Measurements from ENCODE around the gene TEX29. TPM values are rescaled to one million over a fixed set of nuclear protein-coding genes. Genes with fewer than 3 reads are reported as not detected.

Gene TEX29
- total and polyA plus RNA-seq, 9 of the 15 experiments (the other 6 are each of a cell fraction or from before 2014, with no cell fraction given) = 0.11 TPM; not detected in 7

DNA sequence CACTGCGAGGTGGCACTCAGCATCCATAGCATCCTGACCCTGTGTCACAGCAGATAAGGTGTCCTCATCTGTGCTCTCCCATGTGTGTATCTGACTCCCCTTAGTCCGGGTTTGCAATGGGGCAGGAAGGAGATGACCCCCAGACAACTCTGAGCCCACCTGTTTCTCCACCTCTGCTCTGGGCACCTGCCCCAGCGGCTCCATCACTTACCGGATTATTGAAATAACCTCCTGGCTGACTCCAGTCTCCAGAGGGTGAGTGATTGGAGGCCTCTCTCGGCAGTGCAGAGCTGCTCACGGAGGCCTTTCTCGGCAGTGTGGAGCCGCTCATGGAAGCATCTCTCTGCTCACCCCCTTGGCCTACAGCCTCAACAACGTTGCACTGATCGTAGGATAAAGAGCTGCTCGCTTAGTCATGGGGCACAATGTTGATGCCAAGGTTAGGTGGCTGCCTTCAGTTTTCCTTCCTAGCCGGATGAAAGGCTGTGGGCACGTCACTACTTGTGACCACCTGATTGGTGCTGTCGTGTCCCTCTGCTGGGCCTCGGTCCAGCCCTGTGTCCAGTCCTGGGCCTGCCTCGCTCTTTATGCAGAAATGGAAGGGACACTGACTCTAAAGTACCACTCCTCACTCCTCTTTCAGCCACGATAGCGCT, 67.6 kb downstream of the TEX29 start:
- Histone ChIP-seq H3K4me3 (no peak overlapping the region), H3K36me3 (ENCODE audit: control insufficient read depth, insufficient read depth, low read length) (no peaks in the 10 kb centered on the region), H3K79me2 (ENCODE audit: control insufficient read depth, insufficient read depth, low read length) (no peaks in the 10 kb centered on the region), H3K4me1 (replicated peaks in 1 of 2; ENCODE audit: control insufficient read depth in 2 of 2, insufficient read depth in 2 of 2, low read length in 2 of 2) (no peaks in the 10 kb centered on the region), H4K20me1 (replicated peaks; ENCODE audit: control insufficient read depth, insufficient read depth, low read length) (no peaks in the 10 kb centered on the region), H3K9me3 (replicated peaks; ENCODE audit: control insufficient read depth, insufficient read depth, low read depth, low read length) (no peaks in the 10 kb centered on the region), H3K27ac (ENCODE audit: extremely low read depth, low read depth, low read length) (no peak overlapping the region), H3K4me2 (ENCODE audit: insufficient read depth, low read length) (no peak overlapping the region), H3K9me1 (ENCODE audit: control insufficient read depth, insufficient read depth, low read length) (no peaks in the 10 kb centered on the region), H2AFZ (ENCODE audit: low read depth, low read length) (no peak overlapping the region), H3K27me3 (ENCODE audit: control insufficient read depth in 2 of 2, insufficient read depth in 2 of 2, low read length in 2 of 2) (peaks cover 3 to 49% of the 10 kb centered on the region in 2 experiments; a peak in 3 of 5 replicates), H3K9ac (ENCODE audit: insufficient read depth in 1 of 2, low read depth in 2 of 2, low read length in 2 of 2) (no peak overlapping the region)
- no peak for ATAC-seq
- WGBS (ENCODE audit: insufficient coverage, low coverage, missing lambda C conversion rate) = 2% methylated on average over 18 of the region's 18 CpGs
- in situ Hi-C loops (cut with MboI) = no loop called here
- no peak for DNase-seq (ENCODE audit: extremely low read depth in 1 of 4, low spot score in 3 of 4)
- ChIA-PET POLR2A (no interaction called here), CTCF (ENCODE audit: low intra/inter-chr PET ratio) (interaction anchor here (0.8 kb wide), 1 partner anchor 69 kb away, joined by 3 read pairs; no protein-coding TSS in a partner anchor)
- no TSS peak for BruUV-seq (replicated peaks)
- no peak for TF ChIP-seq STAT5B (CRISPR knock-in tag; IDR thresholded peaks at IDR 0.05)
- intact Hi-C loops (cut with micrococcal nuclease) = no loop called here
- no peak for FAIRE-seq

DNA sequence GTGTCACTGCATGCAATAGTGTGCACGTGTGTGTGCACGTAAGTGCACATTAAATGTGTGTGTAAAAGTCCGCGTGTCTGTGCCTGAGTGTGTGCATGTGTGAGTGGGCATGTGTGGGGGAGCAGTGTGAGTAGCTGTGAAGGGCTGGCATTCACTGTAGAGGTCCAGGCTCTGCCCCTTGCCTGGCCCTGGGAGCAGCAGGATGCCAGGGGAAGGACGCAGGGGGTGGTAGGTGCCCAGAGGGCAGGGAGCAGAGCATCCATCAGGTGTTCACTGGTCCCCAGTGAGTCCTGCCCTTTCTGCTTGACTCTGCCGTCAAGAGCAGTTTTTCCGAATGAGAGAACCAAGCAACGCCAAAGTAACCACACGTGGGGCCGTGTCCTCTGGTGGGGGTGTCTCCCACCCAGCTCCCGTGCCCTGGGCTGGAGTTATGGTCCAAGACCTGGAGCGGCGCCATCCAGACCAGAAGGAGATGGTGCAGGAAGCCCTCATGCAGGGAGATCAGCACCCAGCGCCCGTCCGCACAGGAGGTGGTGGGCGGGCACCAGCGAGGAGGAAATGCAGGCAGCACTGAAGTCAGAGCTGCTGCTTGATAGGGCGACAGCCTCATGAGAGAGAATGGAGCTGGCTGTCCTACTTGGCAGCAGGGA, 68.5 kb downstream of the TEX29 start:
- in situ Hi-C loops (cut with MboI) = no loop called here
- DNase-seq (ENCODE audit: extremely low read depth in 1 of 4, low spot score in 3 of 4) (no peak), FAIRE-seq (no peak), ATAC-seq (no peak)
- Histone ChIP-seq H2AFZ (ENCODE audit: low read depth, low read length) (no peak overlapping the region), H3K9ac (ENCODE audit: insufficient read depth in 1 of 2, low read depth in 2 of 2, low read length in 2 of 2) (no peak overlapping the region), H3K27ac (ENCODE audit: extremely low read depth, low read depth, low read length) (no peak overlapping the region), H3K27me3 (ENCODE audit: control insufficient read depth in 2 of 2, insufficient read depth in 2 of 2, low read length in 2 of 2) (peaks cover 3 to 56% of the 10 kb centered on the region in 2 experiments; a peak in 3 of 5 replicates), H3K4me3 (no peak overlapping the region), H4K20me1 (replicated peaks; ENCODE audit: control insufficient read depth, insufficient read depth, low read length) (no peaks in the 10 kb centered on the region), H3K4me1 (replicated peaks in 1 of 2; ENCODE audit: control insufficient read depth in 2 of 2, insufficient read depth in 2 of 2, low read length in 2 of 2) (no peaks in the 10 kb centered on the region), H3K9me3 (replicated peaks; ENCODE audit: control insufficient read depth, insufficient read depth, low read depth, low read length) (no peaks in the 10 kb centered on the region), H3K36me3 (ENCODE audit: control insufficient read depth, insufficient read depth, low read length) (no peaks in the 10 kb centered on the region), H3K9me1 (ENCODE audit: control insufficient read depth, insufficient read depth, low read length) (no peaks in the 10 kb centered on the region), H3K4me2 (ENCODE audit: insufficient read depth, low read length) (no peak overlapping the region), H3K79me2 (ENCODE audit: control insufficient read depth, insufficient read depth, low read length) (no peaks in the 10 kb centered on the region)
- intact Hi-C loops (cut with micrococcal nuclease) = no loop called here
- 0% methylated on average over 11 of the region's 19 CpGs for WGBS (ENCODE audit: insufficient coverage, low coverage, missing lambda C conversion rate)
- ChIA-PET CTCF (ENCODE audit: low intra/inter-chr PET ratio) (interaction anchor here (0.8 kb wide), 1 partner anchor 68 kb away, joined by 3 read pairs; no protein-coding TSS in a partner anchor), POLR2A (interaction anchor here (0.5 kb wide), 1 partner anchor 39 kb away, joined by 3 read pairs; no protein-coding TSS in a partner anchor)
- no TSS peak for BruUV-seq (replicated peaks)
- TF ChIP-seq, protein P1, sequence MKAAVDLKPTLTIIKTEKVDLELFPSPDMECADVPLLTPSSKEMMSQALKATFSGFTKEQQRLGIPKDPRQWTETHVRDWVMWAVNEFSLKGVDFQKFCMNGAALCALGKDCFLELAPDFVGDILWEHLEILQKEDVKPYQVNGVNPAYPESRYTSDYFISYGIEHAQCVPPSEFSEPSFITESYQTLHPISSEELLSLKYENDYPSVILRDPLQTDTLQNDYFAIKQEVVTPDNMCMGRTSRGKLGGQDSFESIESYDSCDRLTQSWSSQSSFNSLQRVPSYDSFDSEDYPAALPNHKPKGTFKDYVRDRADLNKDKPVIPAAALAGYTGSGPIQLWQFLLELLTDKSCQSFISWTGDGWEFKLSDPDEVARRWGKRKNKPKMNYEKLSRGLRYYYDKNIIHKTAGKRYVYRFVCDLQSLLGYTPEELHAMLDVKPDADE (conservative IDR thresholded peaks at IDR 0.05; ENCODE audit: control insufficient read depth, low read depth, low read length) = no peak
- TF ChIP-seq FOXA3 (CRISPR knock-in tag; conservative IDR thresholded peaks at IDR 0.05 in 1 of 2, IDR thresholded peaks at IDR 0.05 in 1 of 2) (no peak), MAFG (tag; conservative IDR thresholded peaks at IDR 0.05) (no peak), KLF6 (CRISPR knock-in tag; IDR thresholded peaks at IDR 0.05; ENCODE audit: borderline replicate concordance) (no peak), HIVEP1 (CRISPR knock-in tag; IDR thresholded peaks at IDR 0.05) (no peak)

All from K562 (cell line).